ENCODE measurements around the gene CUL9.
A peak's percentile ranks its signal among the peaks of the same experiment; 100 is the strongest.

CUL9 gene

DNA sequence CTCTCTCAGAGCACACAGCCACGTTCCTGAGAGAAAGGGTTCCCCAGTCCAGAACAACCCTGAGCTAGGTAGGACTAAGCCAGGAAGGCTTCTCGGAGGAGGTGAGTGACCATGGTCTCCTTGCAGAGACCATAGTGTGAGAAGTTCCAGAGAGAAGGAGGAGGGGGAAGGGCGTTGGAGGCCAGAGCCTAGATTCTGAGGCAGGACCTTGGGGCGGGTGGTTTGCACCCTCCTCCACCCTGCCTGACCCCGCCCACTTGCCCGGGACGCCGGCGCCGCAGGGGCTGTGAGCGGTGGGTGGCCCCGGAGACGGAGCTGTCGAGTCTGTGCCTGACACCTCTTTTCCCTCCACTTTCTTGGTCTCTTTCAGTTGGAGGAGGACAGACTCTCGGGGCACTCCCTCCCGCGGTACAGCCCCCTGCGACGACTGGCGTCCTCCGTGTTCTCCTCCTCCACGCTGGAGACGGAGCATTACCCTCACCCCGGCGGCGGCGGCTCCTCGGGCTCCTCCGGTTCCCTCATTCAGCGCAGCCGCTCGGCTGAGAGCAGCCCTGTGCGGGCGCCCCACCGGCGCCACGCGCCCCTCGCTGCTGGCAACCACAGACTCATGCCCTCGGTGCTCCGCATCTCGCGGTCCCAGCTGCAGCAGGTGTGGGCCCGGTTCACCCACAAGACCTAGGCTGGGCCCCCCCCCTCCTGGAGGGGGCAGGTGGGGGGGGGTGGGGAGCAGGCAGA is 87.4 kb downstream of the CUL9 start:
- DNase-seq (ENCODE audit: low read depth): no peak
- peak overlapping the region; percentile 38 for H3K4me3 ChIP-seq (ENCODE audit: control insufficient read depth, low read depth, low read length)
- TF ChIP-seq, protein P1, sequence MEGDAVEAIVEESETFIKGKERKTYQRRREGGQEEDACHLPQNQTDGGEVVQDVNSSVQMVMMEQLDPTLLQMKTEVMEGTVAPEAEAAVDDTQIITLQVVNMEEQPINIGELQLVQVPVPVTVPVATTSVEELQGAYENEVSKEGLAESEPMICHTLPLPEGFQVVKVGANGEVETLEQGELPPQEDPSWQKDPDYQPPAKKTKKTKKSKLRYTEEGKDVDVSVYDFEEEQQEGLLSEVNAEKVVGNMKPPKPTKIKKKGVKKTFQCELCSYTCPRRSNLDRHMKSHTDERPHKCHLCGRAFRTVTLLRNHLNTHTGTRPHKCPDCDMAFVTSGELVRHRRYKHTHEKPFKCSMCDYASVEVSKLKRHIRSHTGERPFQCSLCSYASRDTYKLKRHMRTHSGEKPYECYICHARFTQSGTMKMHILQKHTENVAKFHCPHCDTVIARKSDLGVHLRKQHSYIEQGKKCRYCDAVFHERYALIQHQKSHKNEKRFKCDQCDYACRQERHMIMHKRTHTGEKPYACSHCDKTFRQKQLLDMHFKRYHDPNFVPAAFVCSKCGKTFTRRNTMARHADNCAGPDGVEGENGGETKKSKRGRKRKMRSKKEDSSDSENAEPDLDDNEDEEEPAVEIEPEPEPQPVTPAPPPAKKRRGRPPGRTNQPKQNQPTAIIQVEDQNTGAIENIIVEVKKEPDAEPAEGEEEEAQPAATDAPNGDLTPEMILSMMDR (IDR thresholded peaks at IDR 0.05; ENCODE audit: control insufficient read depth, insufficient read depth, low read depth, low read length, missing control alignments): no peak

DNA sequence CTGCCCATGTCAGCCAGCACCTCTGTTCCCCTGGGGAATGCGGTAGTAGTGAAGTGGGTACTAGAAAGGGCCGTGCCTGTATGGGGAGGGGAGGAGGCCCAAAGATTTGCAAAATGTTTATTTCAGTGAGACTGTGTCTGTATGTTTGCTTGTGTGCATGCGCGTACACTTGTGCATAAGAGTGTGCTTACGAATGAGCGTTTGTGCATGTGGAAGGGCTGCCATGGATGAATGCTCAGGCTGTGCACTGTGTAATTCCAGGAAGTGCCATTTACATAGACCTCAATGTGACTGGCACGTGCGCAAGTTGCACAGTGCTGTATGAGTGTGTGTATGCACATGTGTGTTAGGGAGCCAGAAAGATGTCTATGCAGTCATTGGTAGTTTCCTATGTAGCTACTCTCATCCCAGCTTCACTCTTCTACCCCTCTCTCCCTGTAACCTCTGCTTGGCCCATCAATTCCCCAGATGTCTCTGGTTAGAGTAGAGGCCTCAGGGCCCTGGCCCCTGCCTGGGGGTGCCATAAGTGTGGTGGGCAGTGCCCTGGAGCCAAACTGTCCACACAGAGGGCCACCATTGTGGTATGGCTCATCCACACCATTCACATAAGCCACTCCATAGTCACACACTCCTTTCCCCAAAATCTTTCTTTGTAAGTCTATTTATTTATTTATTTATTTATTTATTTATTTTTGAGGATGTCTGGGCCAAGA is 89.3 kb downstream of the CUL9 start:
- no peak for DNase-seq (ENCODE audit: low read depth)
- TF ChIP-seq, protein P1 (IDR thresholded peaks at IDR 0.05; ENCODE audit: control insufficient read depth, insufficient read depth, low read depth, low read length, missing control alignments): no peak
- no peak overlapping the region for H3K4me3 ChIP-seq (ENCODE audit: control insufficient read depth, low read depth, low read length)

DNA sequence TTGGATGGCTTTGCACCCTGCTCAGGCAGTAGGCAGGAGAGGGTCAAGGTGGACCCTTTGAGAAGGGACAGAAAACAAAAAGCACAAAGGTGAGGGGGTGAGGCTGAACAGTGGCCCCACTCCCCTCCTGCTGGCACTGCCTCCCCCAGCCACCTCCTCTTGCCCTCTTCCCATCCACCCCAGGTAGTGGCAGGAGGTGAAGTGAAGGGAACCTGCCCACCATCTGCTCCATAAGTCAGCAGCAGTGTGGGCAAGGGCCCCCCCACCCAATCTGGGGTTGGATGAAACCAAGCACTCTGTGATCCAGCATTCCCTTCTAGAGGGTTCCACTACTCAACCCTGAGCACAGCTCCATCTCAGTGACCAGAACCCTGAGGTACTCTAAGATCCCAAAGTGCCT is 89.9 kb downstream of the CUL9 start:
- TF ChIP-seq, protein P1 (IDR thresholded peaks at IDR 0.05; ENCODE audit: control insufficient read depth, insufficient read depth, low read depth, low read length, missing control alignments): no peak
- no peak for DNase-seq (ENCODE audit: low read depth)
- H3K4me3 ChIP-seq (ENCODE audit: control insufficient read depth, low read depth, low read length): no peak overlapping the region

DNA sequence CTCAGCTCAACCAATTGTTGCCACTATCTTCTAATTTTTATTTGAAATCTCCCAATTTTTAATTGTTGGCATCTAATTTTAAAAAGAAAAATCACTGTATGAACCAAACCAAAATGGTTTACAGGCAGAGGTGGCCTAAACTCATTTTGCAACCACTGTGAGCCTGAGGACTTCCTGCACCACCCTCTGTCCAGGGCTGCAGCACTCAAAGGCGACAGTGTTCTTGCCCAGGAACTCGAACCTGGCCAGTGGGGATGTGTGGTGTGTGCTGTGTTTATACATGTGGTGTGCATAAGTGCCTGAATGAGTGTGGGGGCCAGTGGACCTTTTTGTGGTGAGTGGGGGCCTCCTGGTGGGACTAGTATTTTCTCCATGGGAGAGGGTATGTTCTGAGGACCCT is 91.7 kb downstream of the CUL9 start:
- TF ChIP-seq, protein P1 (IDR thresholded peaks at IDR 0.05; ENCODE audit: control insufficient read depth, insufficient read depth, low read depth, low read length, missing control alignments): no peak
- DNase-seq (ENCODE audit: low read depth): no peak
- no peak overlapping the region for H3K4me3 ChIP-seq (ENCODE audit: control insufficient read depth, low read depth, low read length)
